ENCODE data around the gene NTRK3.

DNA sequence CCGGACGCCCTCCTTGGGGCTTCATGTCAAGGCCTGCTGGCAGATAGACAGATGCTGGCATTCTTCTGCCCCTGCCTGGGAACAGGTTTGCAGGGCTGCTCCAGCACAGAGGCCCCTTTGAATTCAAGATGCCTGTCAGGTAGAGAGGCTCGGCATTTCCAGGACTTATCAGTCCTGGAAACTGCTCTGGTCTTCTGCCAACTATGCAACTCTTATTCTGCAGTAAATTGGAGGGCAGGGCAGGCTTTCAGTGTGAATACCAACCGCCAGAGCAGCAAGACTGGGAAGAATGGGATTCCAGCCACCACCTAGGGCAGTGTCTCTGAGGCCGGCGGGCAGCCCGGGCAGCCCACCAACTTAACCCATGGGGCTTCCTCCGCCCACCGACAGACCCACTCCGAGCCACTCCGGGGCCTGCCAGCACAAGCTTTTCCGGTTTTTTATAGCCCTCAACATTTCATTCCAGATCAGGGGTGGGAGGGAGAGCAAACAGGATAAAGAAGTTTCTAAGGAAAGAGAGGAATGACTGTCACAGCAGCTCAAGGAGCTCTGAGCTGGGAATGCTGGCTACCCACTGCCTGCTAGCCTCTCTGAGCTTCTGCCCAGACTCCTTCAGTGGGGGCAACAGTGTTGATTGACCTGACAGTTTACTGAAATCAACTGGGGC lies 140.9 kb downstream of the NTRK3 start:
- TF ChIP-seq GATA2 (IDR thresholded peaks at IDR 0.05; ENCODE audit: low read depth, low read length) (no peak), GATA3 (IDR thresholded peaks at IDR 0.05; ENCODE audit: low read depth, low read length) (no peak)

Measured in SH-SY5Y (cell line).